Smooth muscle cell (in vitro differentiated cells): ENCODE results near the gene APRT. TPM values are rescaled to one million over a fixed set of nuclear protein-coding genes. Genes with fewer than 3 reads are reported as not detected.
"Not testable (repeated sequence)": the region's sequence is repeated elsewhere in the genome, so short reads cannot be mapped to it uniquely, and the experiment has no call there.

Experiments
- DNase-seq: peaks from one replicate; lab custom pipeline; 2025; ENCODE audit not compliant: unreplicated experiment; lab: John Stamatoyannopoulos, UW
- H2AFZ ChIP-seq: fragments of 200-600 bp; sonication (generic); 2 replicates; pipeline ENCODE4 v1.6.0; 2016; ENCODE audit warnings: antibody characterized with exemption, low read depth, mild to moderate bottlenecking
- H3F3A ChIP-seq: fragments of 200-600 bp; sonication (generic); 2 replicates; pipeline ENCODE4 v1.6.0; 2017; ENCODE audit warnings: antibody characterized with exemption, low read depth
- H3K27ac ChIP-seq: fragments of 200-600 bp; sonication (generic); 2 replicates; pipeline ENCODE4 v1.5.1; 2016; ENCODE audit warnings: low read depth, mild to moderate bottlenecking
- H3K27me3 ChIP-seq: fragments of 200-600 bp; sonication (generic); 2 replicates; pipeline ENCODE4 v1.6.1; 2016; ENCODE audit warnings: low read depth, mild to moderate bottlenecking
- H3K36me3 ChIP-seq: fragments of 200-600 bp; sonication (generic); 2 replicates; pipeline ENCODE4 v1.5.1; 2016; ENCODE audit warnings: low read depth
- H3K4me1 ChIP-seq: fragments of 200-600 bp; sonication (generic); 2 replicates; pipeline ENCODE4 v1.5.1; 2016; ENCODE audit warnings: low read depth
- H3K4me2 ChIP-seq: fragments of 200-600 bp; sonication (generic); 2 replicates; pipeline ENCODE4 v1.6.0; 2016; ENCODE audit warnings: mild to moderate bottlenecking
- H3K4me3 ChIP-seq: fragments of 200-600 bp; sonication (generic); 2 replicates; pipeline ENCODE4 v1.5.1; 2016; ENCODE audit warnings: mild to moderate bottlenecking
- H3K79me2 ChIP-seq: fragments of 200-600 bp; sonication (generic); 2 replicates; pipeline ENCODE4 v1.6.0; 2016; ENCODE audit warnings: low read depth, mild to moderate bottlenecking
- H3K9ac ChIP-seq: fragments of 200-600 bp; sonication (generic); 2 replicates; pipeline ENCODE4 v1.6.0; 2016; ENCODE audit warnings: low read depth
- H3K9me3 ChIP-seq: fragments of 200-600 bp; sonication (generic); replicated peaks from 2 replicates; pipeline ENCODE4 v1.5.1; 2016; ENCODE audit warnings: low read depth
- H4K20me1 ChIP-seq: fragments of 200-600 bp; sonication (generic); 2 replicates; pipeline ENCODE4 v1.6.0; 2016; ENCODE audit warnings: low read depth
- WGBS: methylation state at CpG from one replicate; pipeline ENCODE4 v1.1.7; 2016; ENCODE audit warnings: low lambda C conversion rate; 5-methylcytosine and 5-hydroxymethylcytosine counted together
- polyA plus RNA-seq: library from polyadenylated mRNA; unstranded; fragments of >200 nt; fragmentation: Nextera tagmentation; extraction: Ambion mirVana; gene quantifications from 2 replicates; pipeline ENCODE4 v1.2.1, GENCODE V29; 2016
- total RNA-seq: library from RNA; depleted of rRNA; stranded (reverse); fragments of >200 nt; gene quantifications from 2 replicates; pipeline ENCODE4 v1.2.3, GENCODE V29; 2014
- TF ChIP-seq, protein P1 (sequence below): fragments of 200-600 bp; sonication (generic); IDR thresholded peaks from 2 replicates; pipeline ENCODE4 v1.5.1; 2017; ENCODE audit warnings: borderline replicate concordance, mild to moderate bottlenecking, antibody characterized with exemption; ENCODE audit not compliant: insufficient read depth, poor library complexity, severe bottlenecking

The APRT gene
- total and polyA plus RNA-seq, 2 experiments from 2014 or later = 143 to 200 TPM

DNA sequence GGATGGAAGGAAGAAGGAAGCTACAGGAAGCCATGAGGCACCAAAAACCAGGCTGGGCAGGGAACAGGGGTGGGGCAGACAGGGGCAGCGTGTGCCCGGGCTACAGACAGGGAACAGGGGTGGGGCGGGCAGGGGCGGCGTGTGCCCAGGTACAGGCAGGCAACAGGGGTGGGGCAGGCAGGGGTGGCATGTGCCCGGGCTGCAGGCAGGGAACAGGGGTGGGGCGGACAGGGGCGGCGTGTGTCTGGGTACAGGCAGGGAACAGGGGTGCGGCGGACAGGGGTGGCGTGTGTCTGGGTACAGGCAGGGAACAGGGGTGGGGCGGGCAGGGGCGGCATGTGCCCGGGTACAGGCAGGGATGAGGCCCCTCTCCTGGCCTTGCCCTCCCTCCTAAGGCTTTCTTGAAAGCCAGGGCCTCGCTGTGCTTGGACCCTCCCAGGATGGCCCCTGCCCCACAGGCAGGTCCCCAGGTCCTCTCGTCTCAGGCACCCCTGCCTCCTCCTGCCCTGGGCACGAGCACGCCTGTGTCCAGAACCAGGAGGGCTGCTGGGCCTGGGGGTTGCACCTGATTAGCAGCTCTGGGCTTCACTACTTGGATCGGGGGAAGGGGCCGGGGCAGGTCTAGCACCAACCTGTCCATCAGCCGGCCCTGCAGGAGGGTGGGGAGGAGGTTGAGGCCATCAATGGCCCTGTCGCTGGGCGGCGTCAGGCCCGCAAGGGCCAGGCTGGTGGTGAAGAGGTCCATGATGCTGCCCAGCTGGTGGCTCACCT lies 14.5 kb upstream of the APRT start:
- Histone ChIP-seq H3K4me1 (no peaks in the 10 kb centered on the region), H3K27me3 (no peaks in the 10 kb centered on the region), H2AFZ (no peak overlapping the region), H3K4me3 (no peak overlapping the region), H3K79me2 (no peaks in the 10 kb centered on the region), H3F3A (no peaks in the 10 kb centered on the region), H3K4me2 (no peak overlapping the region), H3K9me3 (no peaks in the 10 kb centered on the region), H3K27ac (no peak overlapping the region), H4K20me1 (no peaks in the 10 kb centered on the region), H3K9ac (no peak overlapping the region), H3K36me3 (no peaks in the 10 kb centered on the region)
- TF ChIP-seq, protein P1, sequence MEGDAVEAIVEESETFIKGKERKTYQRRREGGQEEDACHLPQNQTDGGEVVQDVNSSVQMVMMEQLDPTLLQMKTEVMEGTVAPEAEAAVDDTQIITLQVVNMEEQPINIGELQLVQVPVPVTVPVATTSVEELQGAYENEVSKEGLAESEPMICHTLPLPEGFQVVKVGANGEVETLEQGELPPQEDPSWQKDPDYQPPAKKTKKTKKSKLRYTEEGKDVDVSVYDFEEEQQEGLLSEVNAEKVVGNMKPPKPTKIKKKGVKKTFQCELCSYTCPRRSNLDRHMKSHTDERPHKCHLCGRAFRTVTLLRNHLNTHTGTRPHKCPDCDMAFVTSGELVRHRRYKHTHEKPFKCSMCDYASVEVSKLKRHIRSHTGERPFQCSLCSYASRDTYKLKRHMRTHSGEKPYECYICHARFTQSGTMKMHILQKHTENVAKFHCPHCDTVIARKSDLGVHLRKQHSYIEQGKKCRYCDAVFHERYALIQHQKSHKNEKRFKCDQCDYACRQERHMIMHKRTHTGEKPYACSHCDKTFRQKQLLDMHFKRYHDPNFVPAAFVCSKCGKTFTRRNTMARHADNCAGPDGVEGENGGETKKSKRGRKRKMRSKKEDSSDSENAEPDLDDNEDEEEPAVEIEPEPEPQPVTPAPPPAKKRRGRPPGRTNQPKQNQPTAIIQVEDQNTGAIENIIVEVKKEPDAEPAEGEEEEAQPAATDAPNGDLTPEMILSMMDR = no peak
- no peak for DNase-seq
- WGBS = 95% methylated on average over 15 of the region's 26 CpGs

DNA sequence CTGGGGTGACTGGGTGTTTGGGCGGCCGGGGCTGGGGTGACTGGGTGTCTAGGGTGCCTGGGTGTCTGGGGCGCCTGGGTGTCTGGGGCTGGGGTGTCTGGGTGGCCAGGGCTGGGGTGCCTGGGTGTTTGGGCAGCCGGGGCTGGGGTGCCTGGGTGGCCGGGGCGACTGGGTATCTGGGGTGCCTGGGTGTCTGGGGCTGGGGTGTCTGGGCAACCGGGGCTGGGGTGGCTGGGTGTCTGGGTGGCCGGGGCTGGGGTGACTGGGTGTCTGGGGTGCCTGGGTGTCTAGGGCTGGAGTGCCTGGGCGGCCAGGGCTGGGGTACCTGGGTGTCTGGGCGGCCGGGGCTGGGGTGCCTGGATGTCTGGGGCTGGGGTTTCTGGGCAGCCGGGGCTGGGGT lies 13.4 kb upstream of the APRT start:
- no peaks in the 10 kb centered on the region for H3K4me1 ChIP-seq
- H3F3A ChIP-seq = no peaks in the 10 kb centered on the region
- no peak overlapping the region for H2AFZ ChIP-seq
- no peaks in the 10 kb centered on the region for H4K20me1 ChIP-seq
- no peaks in the 10 kb centered on the region for H3K79me2 ChIP-seq
- 100% methylated on average over 2 of the region's 12 CpGs for WGBS
- H3K27me3 ChIP-seq = no peaks in the 10 kb centered on the region
- H3K27ac ChIP-seq = no peak overlapping the region
- DNase-seq = no peak
- H3K36me3 ChIP-seq = no peaks in the 10 kb centered on the region
- no peak overlapping the region for H3K9ac ChIP-seq
- no peaks in the 10 kb centered on the region for H3K9me3 ChIP-seq
- H3K4me3 ChIP-seq = no peak overlapping the region
- H3K4me2 ChIP-seq = no peak overlapping the region
- TF ChIP-seq, protein P1 = no peak

DNA sequence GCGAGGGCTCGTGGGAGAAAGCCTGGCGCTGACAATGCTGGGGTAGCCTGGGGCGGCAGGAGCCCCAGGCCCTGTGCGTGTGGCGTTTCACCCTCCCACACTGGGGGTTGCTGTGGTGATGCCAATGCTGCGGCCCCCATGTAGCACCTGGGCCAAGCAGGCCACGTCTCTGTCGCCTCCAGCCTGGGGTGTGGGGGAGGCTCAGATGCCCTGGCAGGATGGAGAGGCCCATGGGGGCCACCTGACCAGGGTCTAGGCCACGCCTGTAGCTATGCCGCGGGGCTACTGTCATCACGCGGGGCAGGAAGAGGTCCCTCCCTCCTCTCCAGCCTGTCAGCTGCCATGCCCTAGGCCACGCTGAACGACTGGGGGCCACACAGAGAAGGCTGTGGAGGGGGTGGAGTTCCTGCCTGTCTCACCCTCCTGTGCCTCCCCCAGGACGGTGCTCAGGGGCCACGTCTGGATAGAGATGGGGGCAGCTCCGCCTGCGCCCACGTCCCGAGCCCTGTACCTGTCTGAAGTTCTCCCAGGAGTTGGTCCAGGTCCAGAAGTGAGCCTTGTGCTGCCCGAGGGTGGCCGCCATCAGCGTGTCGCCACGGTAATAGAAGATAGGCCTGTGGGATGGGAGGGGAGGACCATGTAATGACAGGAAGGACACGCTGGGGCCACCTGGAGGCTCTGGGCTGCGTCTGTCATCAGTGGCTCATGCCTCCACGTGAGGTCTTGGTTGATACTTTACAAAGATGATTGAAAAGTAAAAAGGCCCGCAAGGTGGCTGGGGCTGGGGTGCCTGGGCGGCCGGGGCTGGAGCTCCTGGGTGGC lies 12.7 kb upstream of the APRT start:
- H2AFZ ChIP-seq = no peak overlapping the region
- no peaks in the 10 kb centered on the region for H3K27me3 ChIP-seq
- no peak overlapping the region for H3K4me3 ChIP-seq
- no peak overlapping the region for H3K27ac ChIP-seq
- H3K9ac ChIP-seq = no peak overlapping the region
- no peak overlapping the region for H3K4me2 ChIP-seq
- no peaks in the 10 kb centered on the region for H3K36me3 ChIP-seq
- H3K4me1 ChIP-seq = no peaks in the 10 kb centered on the region
- H3F3A ChIP-seq = no peaks in the 10 kb centered on the region
- DNase-seq = no peak
- H4K20me1 ChIP-seq = no peaks in the 10 kb centered on the region
- H3K79me2 ChIP-seq = no peaks in the 10 kb centered on the region
- H3K9me3 ChIP-seq = no peaks in the 10 kb centered on the region
- TF ChIP-seq, protein P1 = no peak
- WGBS = 95% methylated on average over 33 of the region's 33 CpGs

DNA sequence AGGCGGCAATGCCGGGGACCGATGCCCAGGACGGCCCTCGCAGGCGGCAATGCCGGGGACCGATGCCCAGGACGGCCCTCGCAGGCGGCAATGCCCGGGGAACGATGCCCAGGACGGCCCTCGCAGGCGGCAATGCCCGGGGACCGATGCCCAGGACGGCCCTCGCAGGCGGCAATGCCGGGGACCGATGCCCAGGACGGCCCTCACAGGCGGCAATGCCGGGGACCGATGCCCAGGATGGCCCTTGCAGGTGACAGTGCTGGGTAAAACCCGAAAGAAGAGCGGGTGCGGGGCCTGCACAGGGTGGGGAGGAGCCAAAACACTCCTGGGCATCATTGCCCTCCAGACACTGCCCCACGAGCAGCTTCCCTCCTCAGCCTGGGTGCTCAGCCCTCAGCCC lies 11.9 kb upstream of the APRT start:
- DNase-seq, H3K4me2 ChIP-seq, H3K4me3 ChIP-seq, H3K79me2 ChIP-seq, H3K9me3 ChIP-seq, H3K27me3 ChIP-seq, H3K9ac ChIP-seq, H4K20me1 ChIP-seq, H3K27ac ChIP-seq, H3F3A ChIP-seq, H2AFZ ChIP-seq, H3K36me3 ChIP-seq, H3K4me1 ChIP-seq: not testable (repeated sequence)
- 98% methylated on average over 15 of the region's 31 CpGs for WGBS
